K562 (cell line): Measurements from ENCODE around the gene SAP25. TPM values are rescaled to one million over a fixed set of nuclear protein-coding genes. Genes with fewer than 3 reads are reported as not detected.

ENCODE experiments used
- CCAR2 ChIP-seq: fragments of 200-400 bp; formaldehyde crosslinking; IDR thresholded peaks from 2 replicates; pipeline ENCODE4 v1.6.1; 2017; ENCODE audit warnings: mild to moderate bottlenecking, low read depth, low read length
- HDAC6 ChIP-seq: IDR thresholded peaks from 2 replicates; pipeline ENCODE4 v1.6.1; 2012; ENCODE audit warnings: low read depth, mild to moderate bottlenecking, control low read depth, inconsistent platforms, low read length, moderate library complexity
- KDM2B ChIP-seq: fragments of 250-450 bp; sonication (Bioruptor Pico); IDR thresholded peaks from 2 replicates; pipeline ENCODE4 v1.8.0; 2021; ENCODE audit warnings: mild to moderate bottlenecking, moderate library complexity
- NFE2 ChIP-seq: IDR thresholded peaks from 2 replicates; pipeline ENCODE4 v1.6.1; 2014; ENCODE audit warnings: antibody characterized with exemption, low read depth
- RAD21 ChIP-seq, 2 experiments: fragments of 250-450 bp in 1 of 2; fragments of 450-650 bp in 1 of 2; sonication (Bioruptor Pico) in 1 of 2; formaldehyde crosslinking in 1 of 2; IDR thresholded peaks in 1 of 2; conservative IDR thresholded peaks in 1 of 2; 2 replicates each; pipeline versions ENCODE4 v1.4.0 to v1.8.0; 2020 to 2022; ENCODE audit warnings: mild to moderate bottlenecking in 2 of 2, moderate library complexity in 1 of 2
- RBM14 ChIP-seq: fragments of 200-400 bp; formaldehyde crosslinking; IDR thresholded peaks from 2 replicates; pipeline ENCODE4 v1.6.1; 2018; ENCODE audit warnings: low read depth, mild to moderate bottlenecking, low read length, moderate library complexity, borderline replicate concordance; ENCODE audit not compliant: insufficient read depth
- YY1 ChIP-seq, 3 experiments: IDR thresholded peaks; 2 replicates each; pipeline ENCODE4 v1.6.1; 2011; ENCODE audit warnings: low read length in 2 of 3, mild to moderate bottlenecking in 2 of 3, moderate library complexity in 2 of 3, borderline replicate concordance in 1 of 3, control low read depth in 1 of 3, low read depth in 1 of 3; ENCODE audit not compliant: insufficient read depth in 3 of 3, insufficient replicate concordance in 2 of 3, control insufficient read depth in 1 of 3, insufficient read length in 1 of 3; ENCODE audit errors: extremely low read depth in 1 of 3
- ZNF146 ChIP-seq: IDR thresholded peaks from one replicate; pipeline ENCODE4 v1.6.1; 2018; ENCODE audit warnings: missing compliant biosample characterization; ENCODE audit not compliant: unreplicated experiment
- ZNF24 ChIP-seq: fragments of 450-650 bp; IDR thresholded peaks from 2 replicates; pipeline ENCODE4 v1.6.1; 2016
- ZNF384 ChIP-seq: IDR thresholded peaks from 2 replicates; pipeline ENCODE4 v1.6.1; 2012; ENCODE audit warnings: low read depth, low read length, improper control_type of control experiment
- ZNF717 ChIP-seq: fragments of 250-450 bp; sonication (Bioruptor Pico); IDR thresholded peaks from 2 replicates; pipeline ENCODE4 v1.5.0; 2021
- polyA plus RNA-seq, 8 experiments: library from polyadenylated mRNA; depleted of rRNA in 4 of 8; stranded (reverse) in 5 of 8; unstranded in 3 of 8; fragments of >200 nt; fragmentation: Nextera tagmentation in 2 of 8; fragmentation: Illumina TruSeq in 1 of 8; extraction: Ambion mirVana in 2 of 8; extraction: Trizol in 1 of 8; gene quantifications; 2 replicates each; pipeline versions ENCODE4 v1.2.1 to v1.2.3, GENCODE V29; 2011 to 2014; ENCODE audit warnings: inconsistent platforms in 1 of 8, missing spikeins in 1 of 8
- total RNA-seq, 7 experiments: library from RNA; depleted of rRNA in 6 of 7; stranded (reverse); fragments of >200 nt in 6 of 7; fragmentation: Illumina TruSeq in 2 of 7; extraction: Trizol in 2 of 7; gene quantifications; 2 replicates each; pipeline versions ENCODE4 v1.2.1 to v1.2.3, GENCODE V29; 2011 to 2021; ENCODE audit warnings: low replicate concordance in 1 of 7
- TF ChIP-seq, protein P1 (sequence below): sonication (generic); formaldehyde crosslinking; IDR thresholded peaks from 2 replicates; pipeline ENCODE4 v1.8.1; 2023; ENCODE audit warnings: mild to moderate bottlenecking, missing genetic modification reagents
- TF ChIP-seq, protein P2 (sequence below): sonication (generic); formaldehyde crosslinking; IDR thresholded peaks from 2 replicates; pipeline ENCODE4 v1.8.0; 2022; ENCODE audit warnings: mild to moderate bottlenecking, low read depth, missing genetic modification reagents

Gene SAP25
- total and polyA plus RNA-seq, 9 of the 15 experiments (the other 6 are each of a cell fraction or from before 2014, with no cell fraction given): 0.13 to 5.3 (median 0.78) TPM; not detected in 1

GRCh38 chr7:100612730-100613390, 39.2 kb upstream of the SAP25 start (continued):
- TF ChIP-seq KDM2B (CRISPR knock-in tag) (no peak; the same call in 1 of the 2 replicates), RBM14 (no peak), ZNF384 (no peak), ZNF24 (no peak), HDAC6 (no peak), NFE2 (no peak), CCAR2 (no peak), ZNF717 (CRISPR knock-in tag) (no peak), ZNF146 (CRISPR knock-in tag) (no peak), RAD21 (CRISPR knock-in tag; conservative IDR thresholded peaks at IDR 0.05 in 1 of 2, IDR thresholded peaks at IDR 0.05 in 1 of 2) (peak; percentile 42 to 50), YY1 (IDR thresholded peaks at IDR 0.05; ENCODE audit: borderline replicate concordance in 1 of 3, control insufficient read depth in 1 of 3, extremely low read depth in 1 of 3, insufficient read depth in 3 of 3, insufficient read length in 1 of 3, insufficient replicate concordance in 2 of 3, low read depth in 1 of 3, low read length in 2 of 3) (no peak)
- TF ChIP-seq, protein P1, sequence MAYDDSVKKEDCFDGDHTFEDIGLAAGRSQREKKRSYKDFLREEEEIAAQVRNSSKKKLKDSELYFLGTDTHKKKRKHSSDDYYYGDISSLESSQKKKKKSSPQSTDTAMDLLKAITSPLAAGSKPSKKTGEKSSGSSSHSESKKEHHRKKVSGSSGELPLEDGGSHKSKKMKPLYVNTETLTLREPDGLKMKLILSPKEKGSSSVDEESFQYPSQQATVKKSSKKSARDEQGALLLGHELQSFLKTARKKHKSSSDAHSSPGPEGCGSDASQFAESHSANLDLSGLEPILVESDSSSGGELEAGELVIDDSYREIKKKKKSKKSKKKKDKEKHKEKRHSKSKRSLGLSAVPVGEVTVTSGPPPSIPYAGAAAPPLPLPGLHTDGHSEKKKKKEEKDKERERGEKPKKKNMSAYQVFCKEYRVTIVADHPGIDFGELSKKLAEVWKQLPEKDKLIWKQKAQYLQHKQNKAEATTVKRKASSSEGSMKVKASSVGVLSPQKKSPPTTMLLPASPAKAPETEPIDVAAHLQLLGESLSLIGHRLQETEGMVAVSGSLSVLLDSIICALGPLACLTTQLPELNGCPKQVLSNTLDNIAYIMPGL: no peak
- TF ChIP-seq, protein P2, sequence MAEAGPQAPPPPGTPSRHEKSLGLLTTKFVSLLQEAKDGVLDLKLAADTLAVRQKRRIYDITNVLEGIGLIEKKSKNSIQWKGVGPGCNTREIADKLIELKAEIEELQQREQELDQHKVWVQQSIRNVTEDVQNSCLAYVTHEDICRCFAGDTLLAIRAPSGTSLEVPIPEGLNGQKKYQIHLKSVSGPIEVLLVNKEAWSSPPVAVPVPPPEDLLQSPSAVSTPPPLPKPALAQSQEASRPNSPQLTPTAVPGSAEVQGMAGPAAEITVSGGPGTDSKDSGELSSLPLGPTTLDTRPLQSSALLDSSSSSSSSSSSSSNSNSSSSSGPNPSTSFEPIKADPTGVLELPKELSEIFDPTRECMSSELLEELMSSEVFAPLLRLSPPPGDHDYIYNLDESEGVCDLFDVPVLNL (CRISPR knock-in tag): no peak
